Superior temporal gyrus (tissue), 1 donor: ENCODE measurements around the gene PATZ1.
"Not testable (repeated sequence)": the region's sequence is repeated elsewhere in the genome, so short reads cannot be mapped to it uniquely, and the experiment has no call there.

ENCODE experiments used
- DNase-seq: peaks from one replicate; pipeline ENCODE4 v3.0.0-alpha.2; 2016; ENCODE audit errors: extremely low spot score

PATZ1 gene

GRCh38 chr22:31343235-31344191 is 2.6 kb downstream of the PATZ1 start:
- peak; percentile 33 for DNase-seq

- DNase-seq, result no peak
Observed at GRCh38 chr22:31342389-31343140, 3.6 kb downstream of the PATZ1 start.

DNA sequence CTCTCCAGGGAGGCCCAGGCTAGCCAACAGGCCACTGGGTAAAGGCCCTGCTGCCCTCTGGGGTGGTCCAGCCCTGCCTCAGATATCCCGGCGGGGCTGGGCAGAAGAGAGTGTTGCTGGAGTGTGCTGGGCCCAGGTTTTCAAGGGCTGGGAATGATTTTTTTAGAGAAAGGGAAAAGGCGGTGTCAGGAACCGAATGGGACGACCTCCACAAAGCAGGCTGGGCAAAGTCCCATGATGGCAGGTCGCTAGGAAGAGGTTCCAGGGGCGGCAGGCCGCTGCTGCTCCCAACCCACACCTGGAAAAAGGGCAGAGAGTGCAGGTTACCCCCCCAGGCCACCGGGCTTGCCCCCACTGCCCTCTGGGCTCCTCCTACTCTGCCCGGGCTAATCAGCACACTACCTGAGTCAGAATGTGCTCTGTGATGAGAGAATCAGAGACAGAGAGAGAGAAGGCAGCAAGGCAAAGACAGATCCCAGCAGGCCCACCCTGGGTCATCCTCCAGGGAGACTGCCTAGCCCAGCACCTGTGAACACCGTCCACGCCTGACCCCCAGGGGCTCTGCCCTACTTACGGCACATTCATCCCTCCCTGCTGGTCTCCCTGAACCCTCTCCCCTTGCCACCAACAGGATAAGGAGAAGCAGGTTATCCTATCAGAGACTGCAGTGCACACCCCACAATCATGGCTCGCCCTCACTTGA is 4.6 kb downstream of the PATZ1 start:
- DNase-seq, result no peak

GRCh38 chr22:31340765-31341247 is 5.3 kb downstream of the PATZ1 start:
- no peak for DNase-seq

DNA sequence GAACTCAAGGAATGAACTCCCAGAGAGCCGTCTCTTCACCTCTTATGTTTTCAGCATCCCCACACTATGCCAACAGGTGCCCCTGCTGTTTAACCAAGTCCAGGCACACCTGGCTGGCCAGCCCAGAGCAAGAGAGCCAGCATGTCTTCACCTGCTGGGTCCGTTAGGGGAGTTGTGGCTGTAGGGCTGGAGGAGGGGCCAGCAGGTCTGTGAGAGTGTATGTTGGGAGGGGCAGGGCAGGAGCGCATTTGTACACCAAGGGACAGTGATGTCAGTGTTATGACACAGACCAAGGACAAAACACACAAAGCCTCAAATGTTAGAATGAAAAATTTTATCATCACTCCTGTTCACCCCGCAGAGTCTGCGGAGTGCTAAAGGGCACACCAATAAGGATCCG is 5.8 kb downstream of the PATZ1 start:
- DNase-seq, result no peak

GRCh38 chr22:31339148-31339832 is 6.9 kb downstream of the PATZ1 start:
- no peak for DNase-seq

- DNase-seq, result no peak
Observed at GRCh38 chr22:31337178-31337577, 9.0 kb downstream of the PATZ1 start.

- no peak for DNase-seq
Observed at GRCh38 chr22:31334329-31334728, 11.8 kb downstream of the PATZ1 start.

- DNase-seq, result peak; percentile 24
Observed at GRCh38 chr22:31333641-31334040, 12.5 kb downstream of the PATZ1 start.

- no peak for DNase-seq
Observed at GRCh38 chr22:31332886-31333285, 13.3 kb downstream of the PATZ1 start.

- peak; percentile 59 for DNase-seq
Observed at GRCh38 chr22:31332010-31332409, 14.1 kb downstream of the PATZ1 start.

- DNase-seq, result no peak
Observed at GRCh38 chr22:31329453-31330215, 16.5 kb downstream of the PATZ1 start.

GRCh38 chr22:31329029-31329428 is 17.1 kb downstream of the PATZ1 start:
- DNase-seq, result no peak

DNA sequence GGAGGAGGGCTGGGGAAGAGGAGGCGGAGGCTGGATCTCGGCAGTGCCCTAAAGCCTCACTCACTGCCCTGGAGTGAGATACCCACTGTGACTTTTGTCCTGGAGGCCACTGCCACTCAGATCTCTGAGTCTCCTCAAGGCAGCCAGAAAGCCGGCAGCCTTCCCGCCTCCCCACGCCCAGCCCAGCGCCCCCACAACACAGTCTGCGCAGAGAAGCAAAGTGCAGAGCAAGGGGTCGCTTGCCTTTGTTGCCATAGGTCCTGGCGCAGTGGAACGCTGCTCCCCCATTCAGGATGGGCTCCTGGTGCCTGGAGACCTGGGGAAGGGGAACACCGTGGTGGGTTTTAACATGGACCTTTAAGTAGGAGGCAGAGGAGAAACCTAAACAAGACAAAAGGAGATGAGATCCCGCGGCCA is 17.6 kb downstream of the PATZ1 start:
- no peak for DNase-seq

- DNase-seq, result no peak
Observed at GRCh38 chr22:31327806-31328543, 18.2 kb downstream of the PATZ1 start.

GRCh38 chr22:31326877-31327276 is 19.3 kb downstream of the PATZ1 start:
- no peak for DNase-seq

- no peak for DNase-seq
Observed at GRCh38 chr22:31323578-31324550, 22.3 kb downstream of the PATZ1 start.

- DNase-seq, result no peak
Observed at GRCh38 chr22:31321421-31321820, 24.7 kb downstream of the PATZ1 start.

- DNase-seq, result not testable (repeated sequence)
Observed at GRCh38 chr22:31314220-31314619, 31.9 kb downstream of the PATZ1 start.
